Testis (tissue), 2 donors: ENCODE measurements around the gene FBLN2.

Source experiments
- POLR2A ChIP-seq: fragments of 450-650 bp; IDR thresholded peaks from one replicate; pipeline ENCODE4 v1.6.1; 2017; ENCODE audit warnings: antibody characterized with exemption, mild to moderate bottlenecking, moderate library complexity
- TF ChIP-seq, protein P1 (sequence below), 3 experiments: fragments of 450-650 bp in 2 of 3; fragments of 200-600 bp in 1 of 3; sonication (generic) in 1 of 3; IDR thresholded peaks; one replicate each; pipeline ENCODE4 v1.5.1; 2016 to 2019; ENCODE audit warnings: antibody characterized with exemption in 3 of 3, mild to moderate bottlenecking in 2 of 3, moderate library complexity in 1 of 3

DNA sequence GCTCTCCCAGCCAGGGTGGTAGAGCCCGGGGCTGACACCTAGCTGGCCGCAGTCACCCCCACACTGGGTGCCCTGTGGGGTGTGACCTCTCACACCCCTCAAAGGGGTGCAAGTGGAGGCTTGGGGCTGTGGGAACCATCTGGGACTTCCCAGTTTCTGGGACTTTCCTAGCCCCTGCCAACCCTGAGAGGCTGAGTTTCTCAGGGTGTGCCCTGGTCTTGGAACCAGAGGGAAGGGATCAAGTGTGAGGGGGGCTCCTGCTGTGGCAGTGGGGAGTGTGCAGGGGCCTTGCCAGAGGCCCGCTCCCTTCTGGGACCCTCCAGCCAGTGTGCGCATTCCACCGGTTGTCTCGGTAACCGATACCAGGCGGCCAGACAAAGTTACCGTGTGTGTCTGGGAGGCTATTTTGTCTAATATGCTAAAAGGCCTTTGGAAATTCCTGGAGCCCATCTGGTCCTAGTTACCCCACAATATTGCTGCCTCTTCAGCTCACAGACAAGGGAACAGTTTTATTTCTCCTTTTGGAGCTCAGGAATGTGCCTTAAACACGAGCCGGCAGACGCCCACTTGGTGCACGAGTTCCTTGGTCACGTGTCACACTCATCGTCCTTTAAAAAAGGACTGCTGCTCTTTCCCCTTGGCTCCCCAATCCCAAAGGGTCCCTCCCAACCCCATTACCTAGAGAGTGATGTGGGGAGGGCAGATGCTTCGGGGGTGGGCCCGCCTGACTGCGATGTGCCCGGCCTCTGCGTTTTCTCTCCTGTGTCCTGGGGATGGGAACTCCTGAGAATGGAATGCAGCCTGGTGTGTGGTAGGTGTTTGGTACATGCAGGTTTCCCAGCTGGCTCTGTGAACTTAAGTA is 35.6 kb upstream of the FBLN2 start:
- TF ChIP-seq, protein P1, sequence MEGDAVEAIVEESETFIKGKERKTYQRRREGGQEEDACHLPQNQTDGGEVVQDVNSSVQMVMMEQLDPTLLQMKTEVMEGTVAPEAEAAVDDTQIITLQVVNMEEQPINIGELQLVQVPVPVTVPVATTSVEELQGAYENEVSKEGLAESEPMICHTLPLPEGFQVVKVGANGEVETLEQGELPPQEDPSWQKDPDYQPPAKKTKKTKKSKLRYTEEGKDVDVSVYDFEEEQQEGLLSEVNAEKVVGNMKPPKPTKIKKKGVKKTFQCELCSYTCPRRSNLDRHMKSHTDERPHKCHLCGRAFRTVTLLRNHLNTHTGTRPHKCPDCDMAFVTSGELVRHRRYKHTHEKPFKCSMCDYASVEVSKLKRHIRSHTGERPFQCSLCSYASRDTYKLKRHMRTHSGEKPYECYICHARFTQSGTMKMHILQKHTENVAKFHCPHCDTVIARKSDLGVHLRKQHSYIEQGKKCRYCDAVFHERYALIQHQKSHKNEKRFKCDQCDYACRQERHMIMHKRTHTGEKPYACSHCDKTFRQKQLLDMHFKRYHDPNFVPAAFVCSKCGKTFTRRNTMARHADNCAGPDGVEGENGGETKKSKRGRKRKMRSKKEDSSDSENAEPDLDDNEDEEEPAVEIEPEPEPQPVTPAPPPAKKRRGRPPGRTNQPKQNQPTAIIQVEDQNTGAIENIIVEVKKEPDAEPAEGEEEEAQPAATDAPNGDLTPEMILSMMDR (IDR thresholded peaks at IDR 0.05), result no peak
- no peak for TF ChIP-seq POLR2A
